HepG2 (cell line): Measurements from ENCODE around the gene INTS12. TPM values are rescaled to one million over a fixed set of nuclear protein-coding genes. Genes with fewer than 3 reads are reported as not detected.

Experiments used
- ASH2L ChIP-seq: fragments of 300-600, 200-600 bp; sonication (generic); IDR thresholded peaks from 2 replicates; pipeline ENCODE4 v1.7.0; 2017; ENCODE audit warnings: low read depth, mild to moderate bottlenecking, moderate library complexity, mixed read lengths, low read length; ENCODE audit not compliant: insufficient read length
- HNF4A ChIP-seq: sonication (generic); formaldehyde crosslinking; IDR thresholded peaks from 2 replicates; pipeline ENCODE4 v1.4.0; 2020; ENCODE audit warnings: missing genetic modification reagents
- LCORL ChIP-seq, 2 experiments: fragments of 450-650 bp in 1 of 2; sonication (generic) in 1 of 2; formaldehyde crosslinking in 1 of 2; IDR thresholded peaks; 2 replicates each; pipeline versions ENCODE4 v1.5.0 to v1.6.1; 2017 to 2020; ENCODE audit warnings: antibody characterized with exemption in 1 of 2, missing genetic modification reagents in 1 of 2
- MAFK ChIP-seq, 2 experiments: IDR thresholded peaks in 1 of 2; conservative IDR thresholded peaks in 1 of 2; 2 replicates each; pipeline ENCODE4 v1.6.1; 2011; ENCODE audit warnings: improper control_type of control experiment in 2 of 2, low read length in 2 of 2
- NFKB2 ChIP-seq: sonication (generic); formaldehyde crosslinking; IDR thresholded peaks from 2 replicates; pipeline ENCODE4 v1.4.0; 2020; ENCODE audit warnings: missing genetic modification reagents, borderline replicate concordance
- PRDM4 ChIP-seq: sonication (generic); formaldehyde crosslinking; IDR thresholded peaks from 2 replicates; pipeline ENCODE4 v1.9.0; 2021; ENCODE audit warnings: missing genetic modification reagents, borderline replicate concordance
- SALL2 ChIP-seq: sonication (generic); formaldehyde crosslinking; IDR thresholded peaks from 2 replicates; pipeline ENCODE4 v1.8.1; 2023; ENCODE audit warnings: mild to moderate bottlenecking, missing genetic modification reagents, inconsistent platforms
- SMARCC2 ChIP-seq: fragments of 450-650 bp; IDR thresholded peaks from 2 replicates; pipeline ENCODE4 v1.6.1; 2017; ENCODE audit warnings: antibody characterized with exemption, mild to moderate bottlenecking
- TRIM24 ChIP-seq: sonication (generic); formaldehyde crosslinking; IDR thresholded peaks from 2 replicates; pipeline ENCODE4 v1.8.0; 2022; ENCODE audit warnings: mild to moderate bottlenecking, missing genetic modification reagents
- ZNF331 ChIP-seq: sonication (generic); formaldehyde crosslinking; IDR thresholded peaks from 2 replicates; pipeline ENCODE4 v1.4.0; 2020; ENCODE audit warnings: missing genetic modification reagents
- polyA plus RNA-seq, 8 experiments: library from polyadenylated mRNA; depleted of rRNA in 3 of 8; stranded (reverse) in 7 of 8; unstranded in 1 of 8; fragments of >200 nt; fragmentation: Illumina TruSeq in 4 of 8; extraction: Trizol in 4 of 8; gene quantifications; 2 replicates each; pipeline versions ENCODE4 v1.2.1 to v1.2.3, GENCODE V29; 2011 to 2016; ENCODE audit warnings: low read depth in 4 of 8, missing spikeins in 1 of 8, mixed read lengths in 1 of 8; ENCODE audit not compliant: insufficient read depth in 1 of 8
- total RNA-seq, 5 experiments: library from RNA; depleted of rRNA; stranded (reverse); fragments of >200 nt; fragmentation: Illumina TruSeq; extraction: Trizol; gene quantifications; 2 replicates each; pipeline ENCODE4 v1.2.3, GENCODE V29; 2016; ENCODE audit warnings: low read depth in 1 of 5
- TF ChIP-seq, protein P1 (sequence below): sonication (generic); formaldehyde crosslinking; IDR thresholded peaks from 2 replicates; pipeline ENCODE4 v1.9.0; 2021; ENCODE audit warnings: mild to moderate bottlenecking, missing genetic modification reagents
- TF ChIP-seq, protein P2 (sequence below): sonication (generic); formaldehyde crosslinking; conservative IDR thresholded peaks from 2 replicates; pipeline ENCODE4 v1.4.0; 2020; ENCODE audit warnings: missing genetic modification reagents
- TF ChIP-seq, protein P3 (sequence below): IDR thresholded peaks from 2 replicates; pipeline ENCODE4 v1.6.1; 2012; ENCODE audit warnings: inconsistent platforms
- TF ChIP-seq, protein P4 (sequence below): sonication (generic); formaldehyde crosslinking; IDR thresholded peaks from 2 replicates; pipeline ENCODE4 v1.4.0; 2020; ENCODE audit warnings: missing genetic modification reagents

INTS12 gene
- total and polyA plus RNA-seq, 2 of the 13 experiments (the other 11 are each of a cell fraction or from before 2014, with no cell fraction given): 20.2 to 21.1 TPM

- TF ChIP-seq, protein P1, sequence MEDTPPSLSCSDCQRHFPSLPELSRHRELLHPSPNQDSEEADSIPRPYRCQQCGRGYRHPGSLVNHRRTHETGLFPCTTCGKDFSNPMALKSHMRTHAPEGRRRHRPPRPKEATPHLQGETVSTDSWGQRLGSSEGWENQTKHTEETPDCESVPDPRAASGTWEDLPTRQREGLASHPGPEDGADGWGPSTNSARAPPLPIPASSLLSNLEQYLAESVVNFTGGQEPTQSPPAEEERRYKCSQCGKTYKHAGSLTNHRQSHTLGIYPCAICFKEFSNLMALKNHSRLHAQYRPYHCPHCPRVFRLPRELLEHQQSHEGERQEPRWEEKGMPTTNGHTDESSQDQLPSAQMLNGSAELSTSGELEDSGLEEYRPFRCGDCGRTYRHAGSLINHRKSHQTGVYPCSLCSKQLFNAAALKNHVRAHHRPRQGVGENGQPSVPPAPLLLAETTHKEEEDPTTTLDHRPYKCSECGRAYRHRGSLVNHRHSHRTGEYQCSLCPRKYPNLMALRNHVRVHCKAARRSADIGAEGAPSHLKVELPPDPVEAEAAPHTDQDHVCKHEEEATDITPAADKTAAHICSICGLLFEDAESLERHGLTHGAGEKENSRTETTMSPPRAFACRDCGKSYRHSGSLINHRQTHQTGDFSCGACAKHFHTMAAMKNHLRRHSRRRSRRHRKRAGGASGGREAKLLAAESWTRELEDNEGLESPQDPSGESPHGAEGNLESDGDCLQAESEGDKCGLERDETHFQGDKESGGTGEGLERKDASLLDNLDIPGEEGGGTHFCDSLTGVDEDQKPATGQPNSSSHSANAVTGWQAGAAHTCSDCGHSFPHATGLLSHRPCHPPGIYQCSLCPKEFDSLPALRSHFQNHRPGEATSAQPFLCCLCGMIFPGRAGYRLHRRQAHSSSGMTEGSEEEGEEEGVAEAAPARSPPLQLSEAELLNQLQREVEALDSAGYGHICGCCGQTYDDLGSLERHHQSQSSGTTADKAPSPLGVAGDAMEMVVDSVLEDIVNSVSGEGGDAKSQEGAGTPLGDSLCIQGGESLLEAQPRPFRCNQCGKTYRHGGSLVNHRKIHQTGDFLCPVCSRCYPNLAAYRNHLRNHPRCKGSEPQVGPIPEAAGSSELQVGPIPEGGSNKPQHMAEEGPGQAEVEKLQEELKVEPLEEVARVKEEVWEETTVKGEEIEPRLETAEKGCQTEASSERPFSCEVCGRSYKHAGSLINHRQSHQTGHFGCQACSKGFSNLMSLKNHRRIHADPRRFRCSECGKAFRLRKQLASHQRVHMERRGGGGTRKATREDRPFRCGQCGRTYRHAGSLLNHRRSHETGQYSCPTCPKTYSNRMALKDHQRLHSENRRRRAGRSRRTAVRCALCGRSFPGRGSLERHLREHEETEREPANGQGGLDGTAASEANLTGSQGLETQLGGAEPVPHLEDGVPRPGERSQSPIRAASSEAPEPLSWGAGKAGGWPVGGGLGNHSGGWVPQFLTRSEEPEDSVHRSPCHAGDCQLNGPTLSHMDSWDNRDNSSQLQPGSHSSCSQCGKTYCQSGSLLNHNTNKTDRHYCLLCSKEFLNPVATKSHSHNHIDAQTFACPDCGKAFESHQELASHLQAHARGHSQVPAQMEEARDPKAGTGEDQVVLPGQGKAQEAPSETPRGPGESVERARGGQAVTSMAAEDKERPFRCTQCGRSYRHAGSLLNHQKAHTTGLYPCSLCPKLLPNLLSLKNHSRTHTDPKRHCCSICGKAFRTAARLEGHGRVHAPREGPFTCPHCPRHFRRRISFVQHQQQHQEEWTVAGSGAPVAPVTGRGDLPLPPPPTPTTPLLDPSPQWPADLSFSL: no peak
- no peak for TF ChIP-seq LCORL (IDR thresholded peaks at IDR 0.05)
- TF ChIP-seq LCORL (CRISPR knock-in tag; IDR thresholded peaks at IDR 0.05): peak; percentile 79
- no peak for TF ChIP-seq SMARCC2
- TF ChIP-seq MAFK (conservative IDR thresholded peaks at IDR 0.05 in 1 of 2, IDR thresholded peaks at IDR 0.05 in 1 of 2; ENCODE audit: low read length in 2 of 2): no peak
- peak; percentile 98 for TF ChIP-seq ZNF331 (CRISPR knock-in tag)
- no peak for TF ChIP-seq TRIM24 (CRISPR knock-in tag)
- TF ChIP-seq, protein P2, sequence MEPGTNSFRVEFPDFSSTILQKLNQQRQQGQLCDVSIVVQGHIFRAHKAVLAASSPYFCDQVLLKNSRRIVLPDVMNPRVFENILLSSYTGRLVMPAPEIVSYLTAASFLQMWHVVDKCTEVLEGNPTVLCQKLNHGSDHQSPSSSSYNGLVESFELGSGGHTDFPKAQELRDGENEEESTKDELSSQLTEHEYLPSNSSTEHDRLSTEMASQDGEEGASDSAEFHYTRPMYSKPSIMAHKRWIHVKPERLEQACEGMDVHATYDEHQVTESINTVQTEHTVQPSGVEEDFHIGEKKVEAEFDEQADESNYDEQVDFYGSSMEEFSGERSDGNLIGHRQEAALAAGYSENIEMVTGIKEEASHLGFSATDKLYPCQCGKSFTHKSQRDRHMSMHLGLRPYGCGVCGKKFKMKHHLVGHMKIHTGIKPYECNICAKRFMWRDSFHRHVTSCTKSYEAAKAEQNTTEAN: no peak
- TF ChIP-seq, protein P3, sequence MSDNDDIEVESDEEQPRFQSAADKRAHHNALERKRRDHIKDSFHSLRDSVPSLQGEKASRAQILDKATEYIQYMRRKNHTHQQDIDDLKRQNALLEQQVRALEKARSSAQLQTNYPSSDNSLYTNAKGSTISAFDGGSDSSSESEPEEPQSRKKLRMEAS: peak; percentile 94
- TF ChIP-seq HNF4A (CRISPR knock-in tag): peak; percentile 60; the same call in 1 of the 2 replicates
- TF ChIP-seq, protein P4, sequence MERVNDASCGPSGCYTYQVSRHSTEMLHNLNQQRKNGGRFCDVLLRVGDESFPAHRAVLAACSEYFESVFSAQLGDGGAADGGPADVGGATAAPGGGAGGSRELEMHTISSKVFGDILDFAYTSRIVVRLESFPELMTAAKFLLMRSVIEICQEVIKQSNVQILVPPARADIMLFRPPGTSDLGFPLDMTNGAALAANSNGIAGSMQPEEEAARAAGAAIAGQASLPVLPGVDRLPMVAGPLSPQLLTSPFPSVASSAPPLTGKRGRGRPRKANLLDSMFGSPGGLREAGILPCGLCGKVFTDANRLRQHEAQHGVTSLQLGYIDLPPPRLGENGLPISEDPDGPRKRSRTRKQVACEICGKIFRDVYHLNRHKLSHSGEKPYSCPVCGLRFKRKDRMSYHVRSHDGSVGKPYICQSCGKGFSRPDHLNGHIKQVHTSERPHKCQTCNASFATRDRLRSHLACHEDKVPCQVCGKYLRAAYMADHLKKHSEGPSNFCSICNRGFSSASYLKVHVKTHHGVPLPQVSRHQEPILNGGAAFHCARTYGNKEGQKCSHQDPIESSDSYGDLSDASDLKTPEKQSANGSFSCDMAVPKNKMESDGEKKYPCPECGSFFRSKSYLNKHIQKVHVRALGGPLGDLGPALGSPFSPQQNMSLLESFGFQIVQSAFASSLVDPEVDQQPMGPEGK (CRISPR knock-in tag): peak; percentile 81
- peak; percentile 100 for TF ChIP-seq ASH2L
- TF ChIP-seq PRDM4: 0 out of 2 replicates have a peak, but pooled peaks have one; percentile 75
- TF ChIP-seq SALL2 (CRISPR knock-in tag): peak; percentile 87
- peak; percentile 85; the same call in 1 of the 2 replicates for TF ChIP-seq NFKB2 (CRISPR knock-in tag)
Observed at GRCh38 chr4:105708181-105709080, at the start of gene INTS12, which contains the start of gene GSTCD (continued).
